Fibroblast of the aortic adventitia (primary cell): Measurements from ENCODE around the gene ELL2. TPM values are rescaled to one million over a fixed set of nuclear protein-coding genes. Genes with fewer than 3 reads are reported as not detected.

Source experiments
- DNase-seq: peaks from one replicate; pipeline ENCODE4 v3.0.0-alpha.2; 2010; ENCODE audit warnings: low read depth
- H3K4me3 ChIP-seq: 2 replicates; pipeline ENCODE4 v1.5.1; 2011; ENCODE audit warnings: low read depth, mild to moderate bottlenecking, control low read depth, low read length, moderate library complexity
- total RNA-seq: library from RNA; depleted of rRNA; stranded (reverse); fragments of >200 nt; gene quantifications from 2 replicates; pipeline ENCODE4 v1.2.3, GENCODE V29; 2012; ENCODE audit warnings: low replicate concordance
- TF ChIP-seq, protein P1 (sequence below): IDR thresholded peaks from 2 replicates; pipeline ENCODE4 v1.5.1; 2011; ENCODE audit warnings: mild to moderate bottlenecking, low read length, control low read depth, inconsistent platforms; ENCODE audit not compliant: insufficient read depth

ELL2 gene
- total RNA-seq, 1 donor, result 51.1 TPM

DNA sequence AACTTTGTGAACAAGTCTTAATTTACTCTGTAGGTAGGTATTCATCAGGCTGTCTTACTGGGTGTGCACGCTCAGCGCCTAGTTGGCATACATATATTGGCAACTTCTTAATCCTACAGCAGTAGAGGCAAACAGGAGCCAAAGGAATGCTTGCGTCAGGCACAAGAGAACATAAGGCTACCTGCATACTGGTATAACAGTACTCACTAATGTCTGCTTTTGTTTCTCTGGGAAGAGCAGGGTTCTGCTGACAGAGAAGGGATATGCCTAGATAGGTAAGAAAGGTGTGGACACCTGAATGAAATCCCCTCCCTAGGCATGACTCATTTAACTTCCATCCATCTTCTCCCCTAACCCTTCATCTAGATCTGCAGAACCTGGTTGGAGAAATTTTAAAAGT lies 40.1 kb downstream of the ELL2 start:
- H3K4me3 ChIP-seq, result no peak overlapping the region
- TF ChIP-seq, protein P1, sequence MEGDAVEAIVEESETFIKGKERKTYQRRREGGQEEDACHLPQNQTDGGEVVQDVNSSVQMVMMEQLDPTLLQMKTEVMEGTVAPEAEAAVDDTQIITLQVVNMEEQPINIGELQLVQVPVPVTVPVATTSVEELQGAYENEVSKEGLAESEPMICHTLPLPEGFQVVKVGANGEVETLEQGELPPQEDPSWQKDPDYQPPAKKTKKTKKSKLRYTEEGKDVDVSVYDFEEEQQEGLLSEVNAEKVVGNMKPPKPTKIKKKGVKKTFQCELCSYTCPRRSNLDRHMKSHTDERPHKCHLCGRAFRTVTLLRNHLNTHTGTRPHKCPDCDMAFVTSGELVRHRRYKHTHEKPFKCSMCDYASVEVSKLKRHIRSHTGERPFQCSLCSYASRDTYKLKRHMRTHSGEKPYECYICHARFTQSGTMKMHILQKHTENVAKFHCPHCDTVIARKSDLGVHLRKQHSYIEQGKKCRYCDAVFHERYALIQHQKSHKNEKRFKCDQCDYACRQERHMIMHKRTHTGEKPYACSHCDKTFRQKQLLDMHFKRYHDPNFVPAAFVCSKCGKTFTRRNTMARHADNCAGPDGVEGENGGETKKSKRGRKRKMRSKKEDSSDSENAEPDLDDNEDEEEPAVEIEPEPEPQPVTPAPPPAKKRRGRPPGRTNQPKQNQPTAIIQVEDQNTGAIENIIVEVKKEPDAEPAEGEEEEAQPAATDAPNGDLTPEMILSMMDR, result no peak
- no peak for DNase-seq

DNA sequence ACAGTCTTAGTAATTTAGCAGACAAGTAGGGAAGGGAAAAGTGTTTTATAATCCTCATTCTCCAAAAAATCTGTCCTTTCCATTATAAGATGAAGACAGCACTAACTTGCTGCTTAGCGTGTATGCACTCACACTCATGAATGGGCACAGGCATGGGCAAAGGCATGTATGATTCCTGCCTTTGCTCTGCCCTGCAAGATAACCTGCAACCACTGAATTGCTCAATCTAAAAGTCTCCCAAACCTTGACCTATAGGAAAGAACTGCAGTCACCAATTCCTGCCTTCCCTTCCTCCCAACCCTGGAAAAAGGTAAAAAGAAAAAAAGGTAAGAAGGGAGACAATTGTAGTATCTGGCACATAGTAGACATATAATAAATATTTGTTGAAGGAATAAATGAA lies 40.8 kb downstream of the ELL2 start:
- no peak for DNase-seq
- TF ChIP-seq, protein P1, result no peak
- no peak overlapping the region for H3K4me3 ChIP-seq

DNA sequence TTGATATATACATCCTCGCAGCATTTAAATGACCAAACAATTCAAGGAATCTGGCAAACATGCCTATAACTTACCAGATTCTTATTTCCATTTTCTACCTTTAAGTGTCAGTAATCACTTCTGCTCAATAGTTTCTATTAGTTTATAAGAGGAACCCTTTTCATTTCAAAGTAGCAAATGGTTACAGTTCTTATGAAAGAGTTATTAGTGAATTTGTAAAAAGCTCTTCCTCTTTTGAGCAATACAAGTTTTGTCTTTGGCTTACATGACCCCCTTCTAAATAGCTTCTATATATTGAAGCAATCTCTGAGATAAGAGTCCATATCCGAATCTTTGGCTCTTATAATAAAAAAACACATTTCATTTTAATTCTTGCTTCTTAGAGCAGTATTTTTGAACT lies 42.0 kb downstream of the ELL2 start:
- no peak overlapping the region for H3K4me3 ChIP-seq
- TF ChIP-seq, protein P1, result no peak
- DNase-seq, result no peak

DNA sequence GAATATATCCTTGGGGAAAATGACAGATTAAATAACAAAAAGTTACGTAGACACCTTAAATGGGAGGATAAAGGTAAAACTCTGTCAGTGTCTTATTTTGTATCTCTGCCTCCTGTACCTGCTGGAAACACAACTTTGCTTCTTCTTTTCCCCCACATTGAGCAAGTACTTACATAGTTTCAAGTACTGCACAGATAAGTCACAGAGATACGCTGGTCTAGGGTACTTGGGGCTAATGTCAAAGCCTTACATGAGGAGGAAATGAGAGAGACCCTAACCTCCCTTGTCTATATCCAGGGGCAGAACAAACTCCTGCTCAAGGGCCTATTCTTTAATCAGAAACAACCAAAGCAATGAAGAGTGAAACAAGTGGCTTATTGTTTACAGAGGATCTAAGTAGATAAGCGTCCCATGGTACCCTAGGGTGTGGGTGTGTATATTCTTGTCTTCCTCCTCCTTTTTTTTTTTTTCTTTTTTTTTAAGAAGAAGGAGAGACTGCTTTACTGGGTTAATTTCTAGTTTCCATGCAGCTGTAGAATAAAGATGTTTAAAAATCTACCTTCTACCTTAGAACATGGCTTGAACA lies 43.1 kb downstream of the ELL2 start:
- TF ChIP-seq, protein P1, result no peak
- DNase-seq, result no peak
- no peak overlapping the region for H3K4me3 ChIP-seq

DNA sequence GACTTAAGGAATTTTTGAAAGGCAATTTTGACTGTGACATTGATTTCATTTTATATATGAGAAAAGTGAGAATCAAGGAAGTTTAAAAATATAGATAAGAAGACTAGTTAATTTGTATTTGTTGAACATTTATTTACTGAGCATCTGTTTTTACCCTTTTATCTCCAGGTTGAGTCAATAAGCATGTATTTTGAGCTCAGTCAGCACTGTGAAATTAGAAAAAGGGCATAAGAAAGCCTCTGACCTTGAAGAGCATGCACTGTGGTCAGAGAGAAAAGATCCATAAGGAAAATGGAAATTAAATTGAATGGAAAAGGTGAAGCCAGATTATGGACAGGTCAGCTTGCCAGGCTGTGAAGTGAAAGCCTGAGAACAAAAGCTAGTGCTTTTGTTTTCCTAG lies 44.4 kb downstream of the ELL2 start:
- TF ChIP-seq, protein P1, result no peak
- DNase-seq, result no peak
- H3K4me3 ChIP-seq, result no peak overlapping the region

DNA sequence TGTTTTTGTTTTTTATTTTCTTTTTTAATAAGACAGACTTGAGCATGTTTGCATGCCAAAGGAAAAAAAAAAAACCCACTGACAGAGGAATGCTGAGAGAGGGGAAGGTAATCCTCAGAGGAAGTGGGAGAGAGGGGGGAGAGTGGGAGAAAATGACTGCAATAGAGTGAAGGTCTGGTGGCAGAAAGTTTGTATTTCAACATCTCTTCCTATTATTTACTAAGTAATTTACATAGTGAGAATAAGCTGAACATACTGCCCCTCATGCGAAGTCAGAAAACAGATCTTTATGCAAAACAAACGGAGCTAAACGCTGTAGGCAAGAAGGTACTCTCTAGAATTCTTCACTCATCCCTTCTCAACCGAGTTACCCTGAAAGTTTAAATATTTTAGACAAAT lies 45.0 kb downstream of the ELL2 start:
- DNase-seq, result no peak

More for the DNA sequence above, 45.0 kb downstream of the ELL2 start:
- no peak overlapping the region for H3K4me3 ChIP-seq
- TF ChIP-seq, protein P1, result no peak
